ENCODE measurements around the gene CFAP43.

Gene CFAP43

DNA sequence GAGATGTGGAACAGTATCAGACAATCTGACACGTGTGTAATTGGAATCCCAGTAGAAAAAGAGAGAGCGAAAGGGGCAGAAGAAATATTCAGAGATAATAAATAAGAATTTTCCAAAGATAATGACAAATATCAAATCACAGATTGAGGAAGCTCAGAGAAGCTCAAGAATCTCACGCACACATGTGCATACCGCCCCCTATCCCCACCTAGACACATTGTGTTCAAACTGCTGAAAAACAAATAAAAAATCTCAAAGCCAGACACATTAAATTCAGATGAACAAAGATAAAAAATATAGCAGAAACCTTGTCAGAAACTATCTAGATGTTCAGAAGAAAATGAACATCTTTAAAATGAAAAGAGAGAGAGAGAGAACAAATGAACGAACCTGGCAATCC is 92.9 kb downstream of the CFAP43 start:
- no peak for DNase-seq (ENCODE audit: low spot score)

DNA sequence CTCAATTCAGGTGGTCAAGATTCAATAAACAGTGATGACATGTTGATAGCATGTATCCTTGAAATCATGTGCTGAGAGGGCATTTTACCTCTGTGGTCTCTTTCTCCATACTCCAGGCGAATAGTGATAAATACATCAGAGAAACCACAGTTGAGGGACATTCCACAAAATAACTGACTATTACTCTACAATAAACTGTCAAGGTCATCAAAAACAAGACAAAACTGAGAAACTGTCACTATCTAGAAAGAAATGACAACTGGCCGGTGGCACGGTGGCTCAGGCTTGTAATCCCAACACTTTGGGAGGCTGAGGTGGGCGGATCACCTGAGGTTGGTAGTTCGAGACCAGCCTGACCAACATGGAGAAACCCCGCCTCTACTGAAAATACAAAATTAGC is 94.0 kb downstream of the CFAP43 start:
- no peak for DNase-seq (ENCODE audit: low spot score)

DNA sequence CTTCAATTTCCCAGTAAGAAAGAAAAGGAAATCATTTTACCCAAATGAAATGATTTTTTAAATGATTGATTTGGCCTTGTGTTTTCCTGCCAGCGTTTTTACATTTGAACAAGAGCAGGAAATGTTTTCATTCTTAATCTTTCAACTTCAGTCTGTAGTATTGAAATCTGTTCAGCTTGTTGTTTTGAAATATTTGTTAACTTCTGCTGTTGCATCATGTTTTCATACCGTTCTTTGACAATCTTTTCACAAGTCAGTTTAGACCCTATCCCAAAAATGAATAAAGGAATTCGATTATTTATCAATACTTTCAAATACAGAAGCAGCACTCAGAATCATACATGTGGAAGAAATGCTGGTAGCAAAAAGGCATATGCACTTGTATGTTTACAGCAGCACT is 102.1 kb downstream of the CFAP43 start:
- DNase-seq (ENCODE audit: low spot score), result no peak

DNA sequence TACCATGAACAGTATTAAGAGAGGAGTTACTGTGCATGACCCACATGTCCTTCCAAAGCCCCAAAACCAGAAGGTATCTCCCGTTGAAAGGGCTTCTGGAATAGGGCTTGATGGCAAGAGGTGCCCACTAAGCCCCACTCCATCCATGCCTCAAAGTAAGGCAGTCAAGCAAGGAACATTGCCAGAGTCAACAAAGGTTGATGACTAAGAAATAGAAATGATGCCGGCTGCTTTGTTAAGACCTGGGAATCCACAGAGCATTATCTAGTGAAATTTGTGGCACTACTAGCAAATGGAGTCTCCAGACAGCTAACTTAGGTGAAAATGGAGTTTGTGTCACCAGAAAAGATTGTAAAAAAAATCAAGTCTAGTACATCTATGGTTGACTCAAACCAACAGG is 104.0 kb downstream of the CFAP43 start:
- DNase-seq (ENCODE audit: low spot score), result no peak

DNA sequence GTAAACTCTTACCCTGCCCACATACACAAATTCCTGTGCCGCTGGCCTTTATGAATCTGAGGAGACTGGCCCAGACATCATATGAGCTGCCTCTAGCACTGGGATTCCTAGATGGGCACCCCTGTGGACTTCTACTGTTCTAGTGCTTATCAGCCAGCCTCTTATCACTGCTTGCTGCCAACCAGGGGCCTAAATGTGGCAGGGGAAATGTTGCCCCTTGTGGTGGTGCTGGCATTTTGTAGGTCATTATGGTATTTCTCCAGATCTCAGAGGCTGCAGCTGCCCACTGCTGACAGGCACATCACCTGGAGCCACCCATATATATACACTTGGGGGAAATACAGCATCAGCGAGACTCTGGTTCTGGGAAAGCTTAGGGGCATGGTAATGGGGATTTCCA is 104.8 kb downstream of the CFAP43 start:
- DNase-seq (ENCODE audit: low spot score), result peak; percentile 28

DNA sequence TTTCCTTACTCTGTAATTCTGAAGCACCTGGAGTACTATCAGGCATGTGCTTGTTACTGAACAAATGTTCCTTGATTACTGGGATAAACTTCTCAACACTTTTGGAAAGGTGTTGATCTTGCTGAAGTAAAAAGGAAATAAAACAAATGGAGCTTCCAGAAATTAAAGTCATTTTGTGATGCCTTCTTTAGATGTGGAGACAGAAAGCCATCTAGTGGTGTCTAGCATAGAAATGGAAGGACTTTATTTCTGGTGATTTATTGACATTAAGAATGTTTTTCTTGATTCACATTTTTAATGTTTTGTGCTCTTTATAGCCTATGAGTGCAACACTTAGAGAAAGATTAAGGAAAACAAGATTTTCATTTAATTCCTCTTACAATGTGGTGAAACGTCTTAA is 108.8 kb downstream of the CFAP43 start:
- DNase-seq (ENCODE audit: low spot score), result peak; percentile 76

DNA sequence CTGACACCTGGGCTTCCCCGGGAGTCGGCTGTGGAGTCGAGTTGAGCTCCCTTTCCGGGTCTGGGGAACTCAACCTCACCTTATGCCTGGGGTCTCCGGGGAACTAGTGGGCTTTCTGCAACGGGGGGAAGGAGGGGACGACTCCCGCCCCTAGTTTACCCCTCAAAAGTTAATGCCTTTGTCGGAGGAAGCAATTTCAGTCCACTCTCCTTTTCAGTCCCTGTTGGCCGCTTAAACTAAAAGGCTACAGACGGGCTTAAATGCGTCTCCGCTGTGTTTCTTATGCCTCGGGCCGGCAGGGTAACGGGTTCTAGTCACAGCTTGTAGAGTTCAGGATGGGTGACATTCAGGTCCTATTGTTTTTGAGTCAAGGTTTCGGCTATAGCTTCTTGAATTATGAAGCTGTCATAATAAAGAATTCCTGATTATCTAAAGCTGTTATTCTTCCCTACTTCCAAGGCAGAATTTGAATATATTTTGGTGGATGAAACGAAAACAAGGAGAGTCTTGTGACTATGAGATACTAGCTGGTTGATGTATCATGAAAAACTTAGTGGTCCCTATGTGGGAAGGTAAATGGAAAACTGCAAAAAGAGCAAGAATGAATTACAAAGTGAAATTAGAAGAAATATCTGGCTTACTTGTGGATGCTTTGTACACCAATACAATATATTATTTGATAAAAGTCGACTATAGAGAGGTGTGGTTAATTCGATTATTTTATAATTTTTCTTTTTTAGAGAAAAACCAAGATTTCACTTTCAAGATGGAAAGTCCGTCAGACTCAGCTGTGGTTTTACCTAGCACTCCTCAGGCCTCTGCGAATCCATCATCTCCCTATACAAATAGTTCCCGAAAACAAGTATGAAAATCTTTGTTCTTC is 109.7 kb downstream of the CFAP43 start:
- peak; percentile 67 for DNase-seq (ENCODE audit: low spot score)

DNA sequence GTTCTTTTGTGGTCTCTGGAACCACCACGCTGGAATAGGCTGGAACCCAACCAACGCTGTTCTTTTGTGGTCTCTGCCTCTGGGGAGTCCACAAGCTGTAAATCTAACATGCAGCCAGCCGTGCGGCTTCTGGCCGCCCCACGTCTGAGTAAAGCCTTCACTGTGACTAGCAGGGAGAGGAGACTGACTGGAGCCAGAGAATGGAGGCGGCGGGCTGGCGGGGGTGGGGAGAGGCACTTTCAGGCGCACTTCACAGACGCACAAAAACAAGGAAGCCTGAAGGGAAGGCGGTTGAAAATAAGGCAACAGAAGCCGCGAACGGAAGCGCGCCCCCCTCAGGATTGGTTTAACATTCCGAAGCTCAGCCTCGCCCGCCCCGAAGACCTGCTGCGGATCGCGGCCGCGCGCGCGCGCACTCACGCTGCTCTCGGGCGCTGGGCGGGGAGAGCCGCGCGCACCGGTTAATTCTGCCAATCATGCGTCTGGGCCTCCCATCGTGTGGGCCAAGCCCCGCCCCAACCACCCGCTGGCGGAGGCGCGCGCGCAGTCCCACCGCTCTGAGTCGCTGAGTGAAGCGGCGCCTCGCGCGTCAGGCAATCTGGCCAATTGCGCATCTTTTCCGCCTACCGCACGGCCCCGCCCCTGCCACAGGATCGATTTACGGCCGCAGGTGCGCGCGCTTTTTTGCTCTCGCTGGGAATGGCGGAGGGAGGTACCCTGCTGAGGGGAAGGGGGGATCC is 110.5 kb downstream of the CFAP43 start, which contains the start of gene SFR1:
SFR1 (plus strand) TSS at position 687 of the 740 bp plus-strand sequence; CDS start at position 700, 13 bp downstream.
- peak; percentile 98 for DNase-seq (ENCODE audit: low spot score)

DNA sequence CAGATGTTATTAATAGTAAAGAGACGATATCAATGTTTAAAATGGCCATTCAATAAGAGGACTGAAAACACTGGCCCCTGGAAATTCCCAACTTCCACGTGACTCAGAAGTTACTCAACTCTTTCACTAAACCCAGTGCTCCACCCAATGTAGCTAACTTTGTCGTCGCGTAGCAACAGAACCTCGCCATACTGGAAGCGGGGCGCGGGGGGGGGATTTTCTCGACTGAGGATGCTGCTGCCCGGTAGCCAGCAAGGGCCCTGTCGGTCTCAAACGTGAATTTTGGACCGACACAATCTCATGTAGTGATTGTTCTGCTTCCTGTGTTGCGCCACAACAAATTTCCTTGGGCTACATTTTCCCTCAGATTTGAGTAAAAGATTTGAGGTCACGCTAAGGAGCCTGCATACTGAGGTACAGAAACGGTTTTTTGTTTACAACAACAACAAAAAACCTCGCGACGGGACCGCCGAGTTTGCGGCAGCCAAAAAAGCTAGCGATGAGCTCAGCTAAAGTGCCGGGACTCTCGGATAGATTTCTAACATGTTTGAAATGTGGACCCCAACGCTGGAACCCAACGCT is 111.2 kb downstream of the CFAP43 start:
- peak; percentile 88 for DNase-seq (ENCODE audit: low spot score)

DNA sequence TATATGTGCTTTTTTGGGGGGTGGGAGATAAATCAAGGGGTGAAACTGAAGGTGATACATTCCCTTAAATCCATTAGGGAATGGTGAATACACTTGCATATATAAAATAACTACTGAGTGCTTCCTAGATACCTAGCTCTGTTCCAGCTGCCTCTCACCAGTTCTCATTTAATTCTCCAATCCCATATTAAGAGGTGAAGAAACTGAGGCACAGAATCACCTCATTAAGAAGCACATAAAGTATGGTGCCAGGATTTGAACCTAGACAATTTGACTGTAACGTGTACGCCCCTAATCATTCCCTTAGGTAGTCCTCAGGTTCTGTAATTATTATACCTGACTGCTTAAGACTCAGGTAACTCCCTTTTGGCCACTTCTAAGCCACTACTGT is 111.7 kb downstream of the CFAP43 start:
- no peak for DNase-seq (ENCODE audit: low spot score)

DNA sequence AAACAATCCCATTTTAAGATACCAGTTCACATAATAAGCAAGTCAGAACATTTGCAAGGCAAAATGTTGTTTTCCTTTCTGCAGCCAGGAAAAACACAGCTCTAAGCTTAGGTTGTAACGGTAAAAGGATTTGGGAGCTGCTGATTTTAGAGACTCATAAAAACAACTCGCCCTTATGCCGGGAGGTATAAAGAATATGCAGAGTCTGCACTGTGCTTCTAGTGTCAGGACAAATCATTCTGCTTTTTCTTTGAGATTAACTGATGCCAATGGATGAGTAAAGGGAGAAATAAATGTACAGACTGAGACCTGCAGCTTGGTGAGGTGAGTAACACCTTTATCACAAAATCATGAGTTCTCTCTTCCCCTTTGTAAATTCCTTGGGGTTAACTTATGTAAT is 112.2 kb downstream of the CFAP43 start:
- no peak for DNase-seq (ENCODE audit: low spot score)

DNA sequence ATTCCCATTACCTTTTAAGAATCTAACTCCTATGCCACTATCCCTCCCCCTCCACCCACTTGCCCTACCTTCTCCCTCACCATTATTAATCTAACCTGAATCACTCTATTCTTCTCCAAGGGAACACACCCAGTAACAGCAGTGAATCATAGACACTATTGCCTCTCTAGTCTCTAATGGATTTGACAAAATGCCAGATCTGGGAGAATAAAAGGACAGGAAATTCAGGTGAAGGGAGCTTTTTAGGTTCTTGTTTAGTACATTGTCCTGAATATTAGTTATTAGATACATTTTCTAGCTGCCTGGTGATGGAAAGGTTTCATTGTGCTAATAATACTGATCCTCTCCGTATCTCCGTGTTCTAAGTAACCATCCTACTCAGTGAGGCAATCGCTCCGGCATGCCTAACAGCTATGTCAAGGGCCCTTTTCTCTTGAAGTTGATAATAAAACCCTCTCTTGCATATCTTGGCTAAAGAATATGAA is 114.3 kb downstream of the CFAP43 start:
- DNase-seq (ENCODE audit: low spot score), result no peak

DNA sequence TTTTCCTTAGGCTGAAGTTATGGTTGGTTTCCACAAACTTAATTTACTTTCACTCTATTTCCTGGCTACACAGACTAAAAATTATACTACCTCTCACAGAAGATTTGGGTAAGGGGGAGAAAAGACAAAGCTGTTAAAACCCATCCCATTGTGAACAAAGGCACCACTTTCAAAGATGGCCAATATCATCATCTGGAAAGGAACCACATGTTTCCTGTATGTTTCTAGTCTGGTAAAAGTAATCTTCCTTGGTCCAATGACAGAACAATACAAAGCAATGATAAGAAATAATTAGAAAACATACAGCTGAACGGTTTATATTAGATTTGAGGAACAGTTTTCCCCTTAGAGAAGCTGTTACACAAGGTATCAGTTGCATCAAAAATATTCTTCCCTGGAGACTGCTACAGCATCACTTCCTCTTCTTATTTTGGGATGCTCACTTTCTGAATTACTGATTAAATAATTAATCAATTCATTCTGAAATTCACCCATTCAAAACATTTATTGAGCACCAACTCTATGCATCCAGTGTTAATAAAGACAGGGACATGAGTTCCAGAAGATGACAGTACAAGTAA is 118.7 kb downstream of the CFAP43 start:
- DNase-seq (ENCODE audit: low spot score), result no peak

DNA sequence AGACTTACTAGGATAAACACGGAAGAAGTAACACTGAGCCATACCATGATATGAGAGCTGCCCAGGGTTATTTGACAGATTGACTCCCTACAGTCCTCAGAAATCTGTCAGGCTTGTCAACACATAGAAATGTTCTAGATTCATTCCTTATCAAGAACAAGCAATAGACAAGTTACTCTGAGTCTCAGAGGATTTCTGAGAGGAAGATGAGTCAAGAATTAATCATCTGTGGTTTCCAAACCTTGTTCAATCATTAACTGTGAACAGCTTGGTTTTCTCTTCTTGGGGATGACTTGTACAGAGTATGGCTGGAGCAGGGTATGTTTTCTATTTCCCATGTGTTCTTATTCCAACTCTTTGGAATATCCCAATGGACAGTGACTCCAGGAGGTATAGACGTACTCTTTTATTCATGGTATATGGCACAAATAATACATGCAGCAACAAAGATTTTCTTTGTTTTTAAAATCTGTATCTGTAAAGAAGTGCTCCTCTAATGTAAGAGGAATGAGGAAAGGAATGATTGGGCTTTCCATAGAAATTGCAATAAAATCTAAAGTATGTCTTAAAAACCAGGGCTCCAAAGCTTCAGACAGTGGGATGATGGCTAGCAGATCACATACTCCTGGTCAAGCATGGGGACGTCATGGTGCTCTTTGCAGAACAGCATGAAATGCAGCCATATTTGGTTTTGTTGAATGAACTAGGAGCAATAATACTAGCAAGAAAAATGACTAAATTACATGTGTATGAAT is 122.1 kb downstream of the CFAP43 start:
- no peak for DNase-seq (ENCODE audit: low spot score)

DNA sequence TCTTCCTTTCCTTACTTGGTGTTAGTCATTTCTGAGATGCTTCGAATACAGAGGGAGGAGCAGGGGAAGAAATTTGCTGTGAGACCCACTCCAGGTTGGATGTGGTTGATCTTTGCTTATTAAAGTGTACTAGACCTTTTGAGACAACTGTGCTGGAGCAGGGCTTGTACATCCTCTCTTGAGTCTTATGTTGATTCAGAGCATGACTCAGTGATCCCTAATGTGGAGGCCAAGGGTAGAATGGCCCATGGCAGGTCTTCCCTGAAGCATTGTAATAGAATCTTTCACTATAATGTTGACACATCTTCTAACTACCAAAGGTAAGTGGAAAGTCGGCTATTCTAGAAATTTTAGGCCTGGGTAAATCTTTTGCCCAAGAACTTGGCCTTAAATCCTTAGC is 127.2 kb downstream of the CFAP43 start:
- no peak for DNase-seq (ENCODE audit: low spot score)

DNA sequence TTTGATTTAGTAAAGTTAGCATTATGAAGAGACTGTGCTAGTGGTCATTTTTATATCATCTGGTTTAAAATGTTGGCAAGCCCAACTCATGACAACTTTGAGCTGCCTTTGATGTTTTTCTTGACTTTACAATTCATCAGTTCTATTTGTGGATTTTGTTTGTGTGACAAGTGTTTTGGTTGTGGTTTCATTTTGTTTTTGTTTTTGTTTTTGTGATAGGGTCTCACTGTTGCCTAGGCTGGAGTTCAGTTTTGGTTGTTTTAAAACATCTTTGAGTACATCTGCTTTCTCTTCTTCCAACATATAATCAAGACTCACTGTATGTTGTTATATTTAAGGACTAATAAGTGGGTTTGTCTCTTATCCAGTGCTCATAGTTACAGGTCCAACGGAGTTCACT is 127.7 kb downstream of the CFAP43 start:
- DNase-seq (ENCODE audit: low spot score), result no peak

DNA sequence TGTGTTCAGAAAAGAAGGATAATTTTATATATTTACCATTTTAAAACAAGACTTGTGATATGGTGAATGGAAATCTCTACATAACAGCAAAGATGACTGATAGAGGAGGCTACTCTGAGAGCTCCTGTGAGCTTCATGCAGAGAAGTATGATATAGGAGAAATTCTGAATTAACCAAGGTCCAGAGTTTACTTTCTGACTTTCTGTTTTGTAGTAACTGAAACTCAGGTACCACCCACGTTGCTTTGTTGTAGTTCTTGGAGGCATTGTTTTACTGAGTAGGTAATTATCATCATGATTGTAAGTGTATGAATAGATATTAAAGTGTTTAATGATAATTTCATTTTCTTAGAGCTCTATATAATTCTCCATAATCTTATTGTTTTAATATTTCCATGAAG is 128.2 kb downstream of the CFAP43 start:
- DNase-seq (ENCODE audit: low spot score), result no peak

DNA sequence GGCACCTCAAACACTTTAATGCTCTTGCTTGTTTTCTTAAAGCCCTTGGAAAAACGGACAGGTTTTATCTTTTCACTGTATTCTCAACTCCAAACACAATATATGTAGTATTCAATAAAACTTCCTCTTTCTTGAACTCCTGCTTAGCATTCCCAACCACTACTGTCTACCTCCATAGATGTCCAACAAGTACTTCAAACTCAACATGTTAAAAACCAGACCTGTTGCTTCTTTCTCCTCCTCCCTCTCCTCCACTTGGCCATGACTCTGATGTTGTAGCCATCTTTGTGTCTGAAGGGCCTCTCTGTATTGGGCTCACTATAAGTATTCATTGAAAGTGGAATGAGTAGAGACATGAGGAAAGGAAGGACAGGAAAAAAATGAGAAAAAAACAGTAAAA is 130.3 kb downstream of the CFAP43 start:
- DNase-seq (ENCODE audit: low spot score), result no peak

DNA sequence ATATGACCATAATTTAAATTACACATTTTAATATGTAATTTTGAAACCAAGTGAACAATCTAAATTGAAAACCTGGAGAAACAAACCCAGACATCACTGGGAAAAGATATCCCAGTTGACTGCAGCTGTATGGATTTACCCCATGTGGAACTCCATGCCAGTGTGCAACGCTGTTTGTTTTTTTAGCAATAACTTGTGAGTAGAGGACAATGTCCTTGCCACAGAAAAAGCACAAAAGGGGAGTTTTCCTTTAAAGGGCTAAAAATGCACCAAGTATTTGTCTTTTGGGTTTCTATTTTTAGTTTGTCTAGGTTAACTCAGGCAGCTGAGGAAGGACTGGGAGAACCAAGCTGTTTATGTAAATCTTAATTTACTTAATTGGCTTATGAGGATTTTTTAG is 131.4 kb downstream of the CFAP43 start:
- DNase-seq (ENCODE audit: low spot score), result no peak

DNA sequence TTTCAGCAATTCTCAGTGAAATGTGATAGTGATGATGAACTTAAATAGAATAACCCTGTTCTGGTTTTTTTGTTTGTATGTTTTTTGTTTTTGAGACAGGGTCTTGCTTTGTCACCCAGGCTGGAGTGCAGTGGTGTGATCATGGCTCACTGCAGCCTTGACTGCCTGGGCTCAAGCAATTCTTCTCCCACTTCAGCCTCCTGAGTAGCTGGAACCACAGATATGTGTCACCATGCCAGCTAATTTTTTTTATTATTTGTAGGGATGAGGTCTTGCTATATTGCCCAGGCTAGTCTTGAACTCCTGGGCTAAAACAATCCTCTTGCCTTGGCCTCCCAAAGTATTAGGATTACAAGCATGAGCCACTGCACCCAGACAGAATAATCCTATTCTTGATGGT is 132.2 kb downstream of the CFAP43 start:
- DNase-seq (ENCODE audit: low spot score), result no peak

DNA sequence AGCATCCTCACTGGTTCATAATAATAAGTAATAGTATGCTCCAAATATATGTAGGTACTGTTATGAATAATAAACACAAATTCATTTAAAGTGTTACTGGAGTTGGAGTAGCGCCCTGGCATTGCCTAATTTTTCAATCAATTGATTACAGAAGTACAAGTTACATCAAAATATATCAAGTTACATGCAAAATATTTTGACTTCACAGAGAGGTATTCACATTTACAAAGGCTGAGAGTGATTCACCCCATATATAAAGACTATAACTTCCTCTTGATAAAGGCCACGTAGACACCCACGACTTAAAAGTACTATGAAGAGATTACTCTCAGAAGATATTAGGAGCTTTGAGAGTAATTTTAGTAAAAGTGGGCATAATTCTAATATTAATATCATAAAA is 132.9 kb downstream of the CFAP43 start:
- no peak for DNase-seq (ENCODE audit: low spot score)
